ENCODE results near the gene CHD9. TPM values are rescaled to one million over a fixed set of nuclear protein-coding genes. Genes with fewer than 3 reads are reported as not detected.

CHD9 gene
- total RNA-seq, 1 donor from 2014 or later: 67.4 TPM

GRCh38 chr16:53224951-53225533 lies 170.3 kb downstream of the CHD9 start:
- no peak for ATAC-seq (ENCODE audit: low read depth)
- no peak for DNase-seq
- CTCF ChIA-PET: no interaction called here
- Mint-ChIP-seq H3K4me3 (no peak overlapping the region), H3K9me3 (no peaks in the 10 kb centered on the region), H3K36me3 (ENCODE audit: low read depth) (peaks cover 45% of the 10 kb centered on the region), H3K4me1 (peaks cover 1% of the 10 kb centered on the region), H3K27ac (no peak overlapping the region), H3K27me3 (no peaks in the 10 kb centered on the region)
- POLR2A ChIA-PET: no interaction called here
- TF ChIP-seq, protein P1, sequence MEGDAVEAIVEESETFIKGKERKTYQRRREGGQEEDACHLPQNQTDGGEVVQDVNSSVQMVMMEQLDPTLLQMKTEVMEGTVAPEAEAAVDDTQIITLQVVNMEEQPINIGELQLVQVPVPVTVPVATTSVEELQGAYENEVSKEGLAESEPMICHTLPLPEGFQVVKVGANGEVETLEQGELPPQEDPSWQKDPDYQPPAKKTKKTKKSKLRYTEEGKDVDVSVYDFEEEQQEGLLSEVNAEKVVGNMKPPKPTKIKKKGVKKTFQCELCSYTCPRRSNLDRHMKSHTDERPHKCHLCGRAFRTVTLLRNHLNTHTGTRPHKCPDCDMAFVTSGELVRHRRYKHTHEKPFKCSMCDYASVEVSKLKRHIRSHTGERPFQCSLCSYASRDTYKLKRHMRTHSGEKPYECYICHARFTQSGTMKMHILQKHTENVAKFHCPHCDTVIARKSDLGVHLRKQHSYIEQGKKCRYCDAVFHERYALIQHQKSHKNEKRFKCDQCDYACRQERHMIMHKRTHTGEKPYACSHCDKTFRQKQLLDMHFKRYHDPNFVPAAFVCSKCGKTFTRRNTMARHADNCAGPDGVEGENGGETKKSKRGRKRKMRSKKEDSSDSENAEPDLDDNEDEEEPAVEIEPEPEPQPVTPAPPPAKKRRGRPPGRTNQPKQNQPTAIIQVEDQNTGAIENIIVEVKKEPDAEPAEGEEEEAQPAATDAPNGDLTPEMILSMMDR (IDR thresholded peaks at IDR 0.05): no peak
- intact Hi-C loops (cut with micrococcal nuclease): loop anchor here (10.0 kb wide), 1 partner anchor 230 kb away; no protein-coding TSS in a partner anchor

- no peak for ATAC-seq (ENCODE audit: low read depth)
- CTCF ChIA-PET: no interaction called here
- POLR2A ChIA-PET: no interaction called here
Observed at GRCh38 chr16:53232826-53233529, 178.2 kb downstream of the CHD9 start.

DNA sequence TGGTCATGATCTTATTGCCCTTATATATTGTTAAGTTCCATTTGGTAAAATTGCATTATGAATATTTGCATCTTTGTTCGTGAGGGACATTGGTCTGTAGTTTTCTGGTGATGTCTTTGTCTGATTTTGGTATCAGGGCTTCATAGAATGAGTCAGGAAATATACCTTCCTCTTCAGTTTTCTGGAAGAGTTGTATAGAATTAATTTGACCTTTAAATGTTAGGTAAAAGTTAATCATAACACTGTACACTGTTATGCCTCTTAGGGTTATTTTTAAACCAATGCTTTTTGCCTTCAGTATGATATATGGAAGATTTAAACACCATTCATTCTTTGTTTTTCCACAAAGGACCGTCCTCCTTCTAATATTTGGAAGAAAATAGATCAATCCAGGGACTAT lies 180.0 kb downstream of the CHD9 start:
- intact Hi-C loops (cut with micrococcal nuclease): no loop called here
- ATAC-seq (ENCODE audit: low read depth): no peak
- Mint-ChIP-seq H3K36me3 (ENCODE audit: low read depth) (peaks cover 76% of the 10 kb centered on the region), H3K4me3 (no peak overlapping the region), H3K9me3 (no peaks in the 10 kb centered on the region), H3K27me3 (no peaks in the 10 kb centered on the region), H3K27ac (no peak overlapping the region), H3K4me1 (no peaks in the 10 kb centered on the region)
- ChIA-PET POLR2A (interaction anchor here (0.6 kb wide), 1 partner anchor 96 kb away, joined by 4 read pairs; no protein-coding TSS in a partner anchor), CTCF (interaction anchor here (0.7 kb wide), 1 partner anchor 27 kb away, joined by 3 read pairs; no protein-coding TSS in a partner anchor)
- TF ChIP-seq, protein P1 (IDR thresholded peaks at IDR 0.05): no peak
- no peak for DNase-seq

More at GRCh38 chr16:53232826-53233529, 178.2 kb downstream of the CHD9 start:
- TF ChIP-seq, protein P1 (IDR thresholded peaks at IDR 0.05): no peak
- intact Hi-C loops (cut with micrococcal nuclease): no loop called here
- Mint-ChIP-seq H3K4me3 (no peak overlapping the region), H3K4me1 (no peaks in the 10 kb centered on the region), H3K27me3 (no peaks in the 10 kb centered on the region), H3K27ac (no peak overlapping the region), H3K9me3 (no peaks in the 10 kb centered on the region), H3K36me3 (ENCODE audit: low read depth) (peaks cover 76% of the 10 kb centered on the region)
- DNase-seq: no peak

DNA sequence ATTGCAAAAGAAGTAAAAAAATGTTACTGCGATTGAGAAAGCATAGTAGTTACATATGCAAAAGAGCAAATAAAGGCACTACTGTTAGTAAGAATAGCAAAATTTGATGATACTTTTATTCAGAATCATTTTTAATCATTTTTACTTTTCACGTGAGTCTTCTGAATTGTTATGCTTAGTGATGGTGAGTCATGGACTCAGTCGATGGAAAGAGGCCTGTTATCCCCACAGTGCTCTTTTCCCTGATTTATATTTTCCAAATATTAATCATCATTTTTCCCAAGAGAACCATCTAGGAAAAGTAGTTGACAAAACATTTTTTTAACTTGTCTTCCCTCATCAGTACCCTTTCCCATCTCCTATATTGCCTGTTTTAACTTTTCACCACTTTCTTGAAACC lies 181.1 kb downstream of the CHD9 start:
- no peak overlapping the region for H3K27ac Mint-ChIP-seq
- H3K9me3 Mint-ChIP-seq: no peaks in the 10 kb centered on the region
- ChIA-PET POLR2A (no interaction called here), CTCF (no interaction called here)
- no peak for ATAC-seq (ENCODE audit: low read depth)
- peaks cover 74% of the 10 kb centered on the region for H3K36me3 Mint-ChIP-seq (ENCODE audit: low read depth)
- H3K4me1 Mint-ChIP-seq: no peaks in the 10 kb centered on the region
- no peak overlapping the region for H3K4me3 Mint-ChIP-seq
- TF ChIP-seq, protein P1 (IDR thresholded peaks at IDR 0.05): no peak
- H3K27me3 Mint-ChIP-seq: no peaks in the 10 kb centered on the region
- intact Hi-C loops (cut with micrococcal nuclease): no loop called here
- DNase-seq: no peak

GRCh38 chr16:53249331-53249730 lies 194.5 kb downstream of the CHD9 start:
- no peak overlapping the region for H3K4me3 Mint-ChIP-seq
- DNase-seq (no peak), ATAC-seq (ENCODE audit: low read depth) (no peak)
- intact Hi-C loops (cut with micrococcal nuclease): no loop called here
- peaks cover 61% of the 10 kb centered on the region for H3K36me3 Mint-ChIP-seq (ENCODE audit: low read depth)
- no peak overlapping the region for H3K27ac Mint-ChIP-seq
- ChIA-PET CTCF (no interaction called here), POLR2A (no interaction called here)
- H3K4me1 Mint-ChIP-seq: no peaks in the 10 kb centered on the region
- TF ChIP-seq, protein P1 (IDR thresholded peaks at IDR 0.05): no peak
- no peaks in the 10 kb centered on the region for H3K9me3 Mint-ChIP-seq
- no peaks in the 10 kb centered on the region for H3K27me3 Mint-ChIP-seq
